Upper lobe of right lung (tissue), 1 donor: ENCODE results near the gene SULT1C3. TPM values are rescaled to one million over a fixed set of nuclear protein-coding genes. Genes with fewer than 3 reads are reported as not detected.

Experiments used
- ATAC-seq: fragments of 200-7000 bp; cut with Tn5 transposase; one replicate; pipeline ENCODE4 v1.9.1; 2020; ENCODE audit warnings: mild to moderate bottlenecking, moderate library complexity
- DNase-seq: peaks from one replicate; pipeline ENCODE4 v3.0.0-alpha.2; 2020
- H3K27ac ChIP-seq: fragments of 200-600 bp; one replicate; pipeline ENCODE4 v1.8.0; 2022
- H3K27me3 ChIP-seq: fragments of 200-600 bp; one replicate; pipeline ENCODE4 v1.8.0; 2022; ENCODE audit warnings: mild to moderate bottlenecking
- H3K36me3 ChIP-seq: fragments of 200-600 bp; one replicate; pipeline ENCODE4 v1.8.0; 2022
- H3K4me1 ChIP-seq: fragments of 200-600 bp; one replicate; pipeline ENCODE4 v1.8.0; 2022
- H3K4me3 ChIP-seq: fragments of 200-600 bp; one replicate; pipeline ENCODE4 v1.8.0; 2022; ENCODE audit warnings: mild to moderate bottlenecking
- H3K9me3 ChIP-seq: fragments of 200-600 bp; one replicate; pipeline ENCODE4 v1.8.0; 2022
- CTCF ChIP-seq: fragments of 200-600 bp; IDR thresholded peaks from one replicate; pipeline ENCODE4 v1.8.0; 2022; ENCODE audit warnings: antibody characterized with exemption
- intact Hi-C: fragments of 100-400 bp; cut with DNase I; formaldehyde crosslinking; loops from one replicate; pipeline ENCODE4 v1.11.0; 2022
- total RNA-seq: library from RNA; stranded (reverse); fragmentation: NEBNext Ultra II Directional; extraction: Animal tissue kit (Norgen Biotek cat#: 25700); gene quantifications from one replicate; pipeline ENCODE4 v1.2.1, GENCODE V29; 2021
- donor health status: DM: no; HTN: yes; CAD: no; lungs with severe emphysema.

SULT1C3 gene
- total RNA-seq, 1 donor from 2014 or later = not detected

- Histone ChIP-seq H3K36me3 (no peaks in the 10 kb centered on the region), H3K27ac (no peak overlapping the region), H3K4me3 (no peak overlapping the region), H3K9me3 (peaks cover 6% of the 10 kb centered on the region), H3K27me3 (no peaks in the 10 kb centered on the region), H3K4me1 (no peaks in the 10 kb centered on the region)
- TF ChIP-seq CTCF = no peak
- DNase-seq (peak; percentile 21), ATAC-seq (no peak)
- intact Hi-C loops = no loop called here
Observed at GRCh38 chr2:108222261-108222660, 17.5 kb upstream of the SULT1C3 start.

GRCh38 chr2:108223573-108223972 lies 16.2 kb upstream of the SULT1C3 start:
- H3K4me1 ChIP-seq = no peaks in the 10 kb centered on the region
- intact Hi-C loops = no loop called here
- no peak for TF ChIP-seq CTCF
- H3K27me3 ChIP-seq = no peaks in the 10 kb centered on the region
- no peak overlapping the region for H3K27ac ChIP-seq
- ATAC-seq = no peak
- no peaks in the 10 kb centered on the region for H3K36me3 ChIP-seq
- no peak for DNase-seq
- peaks cover 6% of the 10 kb centered on the region for H3K9me3 ChIP-seq
- H3K4me3 ChIP-seq = no peak overlapping the region

- TF ChIP-seq CTCF = no peak
- peaks cover 6% of the 10 kb centered on the region for H3K9me3 ChIP-seq
Observed at GRCh38 chr2:108224022-108224421, 15.7 kb upstream of the SULT1C3 start.

GRCh38 chr2:108226564-108226963 lies 13.2 kb upstream of the SULT1C3 start:
- no peak overlapping the region for H3K27ac ChIP-seq
- DNase-seq = no peak
- no peak for ATAC-seq
- H3K4me1 ChIP-seq = no peaks in the 10 kb centered on the region
- H3K9me3 ChIP-seq = peaks cover 6% of the 10 kb centered on the region
- no peaks in the 10 kb centered on the region for H3K36me3 ChIP-seq
- intact Hi-C loops = no loop called here
- TF ChIP-seq CTCF = no peak
- H3K4me3 ChIP-seq = no peak overlapping the region
- no peaks in the 10 kb centered on the region for H3K27me3 ChIP-seq

More at GRCh38 chr2:108224022-108224421, 15.7 kb upstream of the SULT1C3 start:
- no peaks in the 10 kb centered on the region for H3K36me3 ChIP-seq
- intact Hi-C loops = no loop called here
- H3K4me1 ChIP-seq = no peaks in the 10 kb centered on the region
- no peak for DNase-seq
- no peak overlapping the region for H3K4me3 ChIP-seq
- no peak overlapping the region for H3K27ac ChIP-seq
- ATAC-seq = no peak
- no peaks in the 10 kb centered on the region for H3K27me3 ChIP-seq

- H3K4me3 ChIP-seq = no peak overlapping the region
- TF ChIP-seq CTCF = no peak
- H3K27me3 ChIP-seq = no peaks in the 10 kb centered on the region
- DNase-seq = no peak
- H3K4me1 ChIP-seq = no peaks in the 10 kb centered on the region
- intact Hi-C loops = no loop called here
- ATAC-seq = no peak
- H3K36me3 ChIP-seq = no peaks in the 10 kb centered on the region
- no peak overlapping the region for H3K27ac ChIP-seq
- H3K9me3 ChIP-seq = peaks cover 6% of the 10 kb centered on the region
Observed at GRCh38 chr2:108228006-108228405, 11.8 kb upstream of the SULT1C3 start.

- Histone ChIP-seq H3K4me1 (no peaks in the 10 kb centered on the region), H3K9me3 (peaks cover 5% of the 10 kb centered on the region), H3K27me3 (no peaks in the 10 kb centered on the region), H3K36me3 (no peaks in the 10 kb centered on the region), H3K4me3 (no peak overlapping the region), H3K27ac (no peak overlapping the region)
- intact Hi-C loops = no loop called here
- no peak for TF ChIP-seq CTCF
- ATAC-seq (no peak), DNase-seq (no peak)
Observed at GRCh38 chr2:108228537-108228936, 11.2 kb upstream of the SULT1C3 start.
